HG02884 (cell line): ENCODE results near the gene P2RX7.
"Not testable (repeated sequence)": the region's sequence is repeated elsewhere in the genome, so short reads cannot be mapped to it uniquely, and the experiment has no call there.

Source experiments
- ATAC-seq: cut with Tn5 transposase; IDR thresholded peaks from one replicate; pipeline ENCODE4 v1.9.1; 2021; ENCODE audit warnings: mild to moderate bottlenecking, moderate library complexity; ENCODE audit not compliant: unreplicated experiment

P2RX7 gene

GRCh38 chr12:121133838-121134237, 1.2 kb downstream of the P2RX7 start:
- no peak for ATAC-seq

GRCh38 chr12:121135320-121135719, 2.6 kb downstream of the P2RX7 start:
- no peak for ATAC-seq

GRCh38 chr12:121137512-121137911, 4.8 kb downstream of the P2RX7 start:
- ATAC-seq = no peak

- no peak for ATAC-seq
Observed at GRCh38 chr12:121138284-121138683, 5.6 kb downstream of the P2RX7 start.

GRCh38 chr12:121139286-121139685, 6.6 kb downstream of the P2RX7 start:
- ATAC-seq = no peak

GRCh38 chr12:121142171-121142950, 9.7 kb downstream of the P2RX7 start:
- ATAC-seq = no peak

- ATAC-seq = no peak
Observed at GRCh38 chr12:121144416-121144914, 11.8 kb downstream of the P2RX7 start.

- no peak for ATAC-seq
Observed at GRCh38 chr12:121145221-121145620, 12.5 kb downstream of the P2RX7 start.

- ATAC-seq = not testable (repeated sequence)
Observed at GRCh38 chr12:121149289-121149688, 16.6 kb downstream of the P2RX7 start.

GRCh38 chr12:121154793-121155375, 22.2 kb downstream of the P2RX7 start:
- no peak for ATAC-seq

GRCh38 chr12:121156365-121156764, 23.7 kb downstream of the P2RX7 start:
- no peak for ATAC-seq

GRCh38 chr12:121158085-121158484, 25.4 kb downstream of the P2RX7 start:
- no peak for ATAC-seq

GRCh38 chr12:121158728-121159351, 26.2 kb downstream of the P2RX7 start:
- ATAC-seq = not testable (repeated sequence)

GRCh38 chr12:121159467-121160307, 27.0 kb downstream of the P2RX7 start:
- ATAC-seq = no peak

- ATAC-seq = no peak
Observed at GRCh38 chr12:121162384-121162783, 29.7 kb downstream of the P2RX7 start.

GRCh38 chr12:121162985-121163384, 30.3 kb downstream of the P2RX7 start:
- no peak for ATAC-seq

GRCh38 chr12:121164839-121165238, 32.2 kb downstream of the P2RX7 start:
- not testable (repeated sequence) for ATAC-seq

GRCh38 chr12:121165316-121165715, 32.6 kb downstream of the P2RX7 start:
- ATAC-seq = no peak

GRCh38 chr12:121166356-121166755, 33.7 kb downstream of the P2RX7 start:
- ATAC-seq = no peak

GRCh38 chr12:121167232-121167820, 34.6 kb downstream of the P2RX7 start:
- no peak for ATAC-seq

GRCh38 chr12:121167951-121168350, 35.3 kb downstream of the P2RX7 start:
- ATAC-seq = no peak
